Tibial nerve (tissue), 4 donors: ENCODE measurements around the gene ERG28. TPM values are rescaled to one million over a fixed set of nuclear protein-coding genes. Genes with fewer than 3 reads are reported as not detected.
"Not testable (repeated sequence)": the region's sequence is repeated elsewhere in the genome, so short reads cannot be mapped to it uniquely, and the experiment has no call there.

Experiments used
- DNase-seq, 2 donors: peaks; one replicate each; pipeline ENCODE4 v3.0.0-alpha.2; 2019; ENCODE audit warnings: low spot score in 2 of 2
- H3K27ac ChIP-seq, 4 donors: fragments of 200-600 bp; sonication (generic) in 3 of 4; one replicate each; pipeline ENCODE4 v1.5.1; 2017 to 2019; ENCODE audit warnings: mild to moderate bottlenecking in 1 of 4
- H3K27me3 ChIP-seq, 2 donors: fragments of 200-600 bp; sonication (generic) in 1 of 2; one replicate each; pipeline versions ENCODE4 v1.5.1 to v1.6.0; 2017 to 2019
- H3K36me3 ChIP-seq, 3 donors: fragments of 200-600 bp; sonication (generic); one replicate each; pipeline ENCODE4 v1.5.1; 2018 to 2019
- H3K4me1 ChIP-seq, 4 donors: fragments of 200-600 bp; sonication (generic) in 3 of 4; one replicate each; pipeline ENCODE4 v1.5.1; 2017 to 2019
- H3K4me3 ChIP-seq, 4 donors: fragments of 200-600 bp; sonication (generic) in 3 of 4; one replicate each; pipeline ENCODE4 v1.5.1; 2017 to 2019; ENCODE audit warnings: mild to moderate bottlenecking in 1 of 4, moderate library complexity in 1 of 4
- H3K9me3 ChIP-seq, 4 donors: fragments of 200-600 bp; sonication (generic) in 3 of 4; one replicate each; pipeline ENCODE4 v1.5.1; 2017 to 2019
- CTCF ChIP-seq, 5 experiments: fragments of 200-600 bp in 3 of 5; fragments of 450-650 bp in 2 of 5; sonication (generic) in 3 of 5; IDR thresholded peaks; one replicate each; pipeline ENCODE4 v1.5.1; 2016 to 2019; ENCODE audit warnings: antibody characterized with exemption in 5 of 5, mild to moderate bottlenecking in 3 of 5, moderate library complexity in 2 of 5
- EP300 ChIP-seq, 2 donors: sonication (generic); formaldehyde crosslinking; IDR thresholded peaks; one replicate each; pipeline ENCODE4 v1.6.1; 2017; ENCODE audit warnings: antibody characterized with exemption in 2 of 2, mild to moderate bottlenecking in 1 of 2
- POLR2A ChIP-seq, 2 donors: fragments of 450-650 bp; IDR thresholded peaks; one replicate each; pipeline ENCODE4 v1.6.1; 2017; ENCODE audit warnings: antibody characterized with exemption in 2 of 2, mild to moderate bottlenecking in 2 of 2, moderate library complexity in 2 of 2
- WGBS, 2 donors: methylation state at CpG; one replicate each; pipeline ENCODE4 v1.1.5; 2018; 5-methylcytosine and 5-hydroxymethylcytosine counted together
- total RNA-seq, 4 donors: library from RNA; depleted of rRNA; stranded (reverse); fragments of >200 nt; gene quantifications; one replicate each; pipeline ENCODE4 v1.1.0, GENCODE V29; 2016

Gene ERG28
- total RNA-seq, 4 donors from 2014 or later, result 4.5 to 7.6 (median 5.1) TPM

- H3K4me3 ChIP-seq, result no peak overlapping the region
- peaks cover 0 to 30% (median 7%) of the 10 kb centered on the region in 4 donors for H3K4me1 ChIP-seq
- WGBS, 2 donors, result 44 to 45% methylated on average over 1 of the region's 1 CpG
- DNase-seq, result no peak
- no peaks in the 10 kb centered on the region for H3K9me3 ChIP-seq
- peak overlapping the region in 2 of 4 donors; percentile 38 to 74 for H3K27ac ChIP-seq
- TF ChIP-seq CTCF (IDR thresholded peaks at IDR 0.05) (no peak), EP300 (IDR thresholded peaks at IDR 0.05) (no peak), POLR2A (IDR thresholded peaks at IDR 0.05) (no peak)
- no peaks in the 10 kb centered on the region for H3K27me3 ChIP-seq
- H3K36me3 ChIP-seq, result peaks cover 0 to 76% (median 3%) of the 10 kb centered on the region in 3 donors
These were observed 36.7 kb upstream of the ERG28 start for GRCh38 chr14:75697386-75697785.

GRCh38 chr14:75695025-75695424, 34.3 kb upstream of the ERG28 start:
- H3K36me3 ChIP-seq, result peaks cover 0 to 73% (median 16%) of the 10 kb centered on the region in 3 donors
- DNase-seq, H3K27me3 ChIP-seq, H3K4me3 ChIP-seq, H3K27ac ChIP-seq, H3K9me3 ChIP-seq: not testable (repeated sequence)
- peaks cover 0 to 24% (median 5%) of the 10 kb centered on the region in 4 donors for H3K4me1 ChIP-seq
- WGBS, 2 donors, result 95 to 96% methylated on average over 6 of the region's 6 CpGs

GRCh38 chr14:75690010-75690409, 29.3 kb upstream of the ERG28 start:
- TF ChIP-seq CTCF (IDR thresholded peaks at IDR 0.05) (no peak), POLR2A (IDR thresholded peaks at IDR 0.05) (no peak), EP300 (IDR thresholded peaks at IDR 0.05) (no peak)
- Histone ChIP-seq H3K9me3 (no peaks in the 10 kb centered on the region), H3K4me1 (no peaks in the 10 kb centered on the region), H3K27ac (no peak overlapping the region), H3K4me3 (no peak overlapping the region), H3K36me3 (peaks cover 0 to 50% (median 16%) of the 10 kb centered on the region in 3 donors), H3K27me3 (no peaks in the 10 kb centered on the region)
- no peak for DNase-seq
- WGBS, 2 donors, result 91 to 92% methylated on average over 7 of the region's 7 CpGs

- 68 to 74% methylated on average over 2 of the region's 2 CpGs for WGBS, 2 donors
- Histone ChIP-seq H3K4me1 (no peaks in the 10 kb centered on the region), H3K9me3 (no peaks in the 10 kb centered on the region), H3K27ac (no peak overlapping the region), H3K4me3 (no peak overlapping the region), H3K36me3 (peaks cover 0 to 48% (median 13%) of the 10 kb centered on the region in 3 donors), H3K27me3 (no peaks in the 10 kb centered on the region)
- TF ChIP-seq CTCF (IDR thresholded peaks at IDR 0.05) (no peak), EP300 (IDR thresholded peaks at IDR 0.05) (peak in 1 of 2 donors; percentile 25)
- DNase-seq, result peak in 1 of 2 donors; percentile 29
These were observed 28.3 kb upstream of the ERG28 start for GRCh38 chr14:75689012-75689411.

- Histone ChIP-seq H3K36me3 (peaks cover 2 to 50% (median 16%) of the 10 kb centered on the region in 3 donors), H3K27me3 (no peaks in the 10 kb centered on the region), H3K9me3 (no peaks in the 10 kb centered on the region), H3K4me3 (no peak overlapping the region), H3K27ac (no peak overlapping the region), H3K4me1 (no peaks in the 10 kb centered on the region)
- DNase-seq, result no peak
- TF ChIP-seq POLR2A (IDR thresholded peaks at IDR 0.05) (no peak), EP300 (IDR thresholded peaks at IDR 0.05) (no peak), CTCF (IDR thresholded peaks at IDR 0.05) (no peak)
- WGBS, 2 donors, result 92 to 94% methylated on average over 2 of the region's 2 CpGs
These were observed 25.2 kb upstream of the ERG28 start for GRCh38 chr14:75685910-75686309.
